ENCODE measurements around the gene RHBDL2. TPM values are rescaled to one million over a fixed set of nuclear protein-coding genes. Genes with fewer than 3 reads are reported as not detected.

The RHBDL2 gene
- total RNA-seq, 4 donors from 2014 or later, result 0.30 to 1.2 (median 0.94) TPM; not detected in 1

GRCh38 chr1:38881487-38881886 is 60.1 kb downstream of the RHBDL2 start, which contains the start of gene GJA9:
Gene GJA9 (minus strand): TSS chr1:38881587. CDS start chr1:38876098, 5,489 bp downstream.
- ATAC-seq, result no peak
- H3K27me3 ChIP-seq, result no peaks in the 10 kb centered on the region
- no peak within 1 kb of the TSS for H3K27ac ChIP-seq
- no peak for TF ChIP-seq POLR2A (IDR thresholded peaks at IDR 0.05)
- TF ChIP-seq EP300 (IDR thresholded peaks at IDR 0.05), result no peak
- no peak for TF ChIP-seq CTCF (IDR thresholded peaks at IDR 0.05)
- no peak for TF ChIP-seq POLR2AphosphoS5 (IDR thresholded peaks at IDR 0.05)
- no peaks in the 10 kb centered on the region for H3K9me3 ChIP-seq
- H3K4me1 ChIP-seq, result no peaks in the 10 kb centered on the region
- H3K36me3 ChIP-seq, result no peaks in the 10 kb centered on the region
- no peak within 1 kb of the TSS for H3K4me3 ChIP-seq

GRCh38 chr1:38875811-38876210 is 65.8 kb downstream of the RHBDL2 start:
- no CpG with 5 or more reads among the region's 2 CpGs for WGBS, 2 donors (ENCODE audit: low coverage in 1 of 2)
- Histone ChIP-seq H3K27me3 (no peaks in the 10 kb centered on the region), H3K4me3 (no peak overlapping the region), H3K4me1 (peaks cover 0 to 20% (median 7%) of the 10 kb centered on the region in 3 donors), H3K9me3 (no peaks in the 10 kb centered on the region), H3K27ac (no peak overlapping the region), H3K36me3 (no peaks in the 10 kb centered on the region)
- no peak for ATAC-seq
- no peak for TF ChIP-seq EP300 (IDR thresholded peaks at IDR 0.05)
- TF ChIP-seq POLR2A (IDR thresholded peaks at IDR 0.05), result no peak
- TF ChIP-seq POLR2AphosphoS5 (IDR thresholded peaks at IDR 0.05), result no peak
- TF ChIP-seq CTCF (IDR thresholded peaks at IDR 0.05), result no peak

GRCh38 chr1:38873027-38873969 is 68.3 kb downstream of the RHBDL2 start, which contains the start of gene MYCBP:
Gene MYCBP (minus strand): TSS chr1:38873348. CDS start chr1:38873305, 43 bp downstream.
- H3K27me3 ChIP-seq, result no peaks in the 10 kb centered on the region

GRCh38 chr1:38872401-38873026 is 69.1 kb downstream of the RHBDL2 start:
- H3K9me3 ChIP-seq, result no peaks in the 10 kb centered on the region
- peak overlapping the region in 3 of 4 donors; percentile 72 to 80 (median 74) for H3K27ac ChIP-seq
- H3K36me3 ChIP-seq, result no peaks in the 10 kb centered on the region
- H3K4me1 ChIP-seq, result peaks cover 0 to 20% (median 7%) of the 10 kb centered on the region in 3 donors
- peak; percentile 8 for ATAC-seq
- TF ChIP-seq EP300 (IDR thresholded peaks at IDR 0.05) (no peak), POLR2AphosphoS5 (IDR thresholded peaks at IDR 0.05) (no peak), POLR2A (IDR thresholded peaks at IDR 0.05) (no peak), CTCF (IDR thresholded peaks at IDR 0.05) (no peak)
- H3K27me3 ChIP-seq, result no peaks in the 10 kb centered on the region
- 8 to 14% methylated on average over 9 of the region's 25 CpGs for whole genome bisulfite sequencing, 2 donors (ENCODE audit: low coverage in 1 of 2)
- peak overlapping the region; percentile 51 to 86 for H3K4me3 ChIP-seq

More at GRCh38 chr1:38873027-38873969, 68.3 kb downstream of the RHBDL2 start, which contains the start of gene MYCBP:
- Histone ChIP-seq H3K9me3 (no peaks in the 10 kb centered on the region), H3K27ac (peak within 1 kb of the TSS; percentile 10 to 80 (median 73)), H3K36me3 (no peaks in the 10 kb centered on the region), H3K4me1 (peaks cover 0 to 20% (median 7%) of the 10 kb centered on the region in 3 donors), H3K4me3 (peak within 1 kb of the TSS; percentile 51 to 86)
- 0% methylated on average over 4 to 7 of the region's 69 CpGs for WGBS, 2 donors (ENCODE audit: low coverage in 1 of 2)
- peak; percentile 99 for ATAC-seq
- TF ChIP-seq CTCF (IDR thresholded peaks at IDR 0.05) (peak in 3 of 4 experiments; percentile 21 to 46 (median 35)), POLR2A (IDR thresholded peaks at IDR 0.05) (peak; percentile 13 to 18), EP300 (IDR thresholded peaks at IDR 0.05) (no peak), POLR2AphosphoS5 (IDR thresholded peaks at IDR 0.05) (peak; percentile 42)

Data from gastroesophageal sphincter (tissue), 4 donors.